ENCODE data around the gene CYP26A1.

DNA sequence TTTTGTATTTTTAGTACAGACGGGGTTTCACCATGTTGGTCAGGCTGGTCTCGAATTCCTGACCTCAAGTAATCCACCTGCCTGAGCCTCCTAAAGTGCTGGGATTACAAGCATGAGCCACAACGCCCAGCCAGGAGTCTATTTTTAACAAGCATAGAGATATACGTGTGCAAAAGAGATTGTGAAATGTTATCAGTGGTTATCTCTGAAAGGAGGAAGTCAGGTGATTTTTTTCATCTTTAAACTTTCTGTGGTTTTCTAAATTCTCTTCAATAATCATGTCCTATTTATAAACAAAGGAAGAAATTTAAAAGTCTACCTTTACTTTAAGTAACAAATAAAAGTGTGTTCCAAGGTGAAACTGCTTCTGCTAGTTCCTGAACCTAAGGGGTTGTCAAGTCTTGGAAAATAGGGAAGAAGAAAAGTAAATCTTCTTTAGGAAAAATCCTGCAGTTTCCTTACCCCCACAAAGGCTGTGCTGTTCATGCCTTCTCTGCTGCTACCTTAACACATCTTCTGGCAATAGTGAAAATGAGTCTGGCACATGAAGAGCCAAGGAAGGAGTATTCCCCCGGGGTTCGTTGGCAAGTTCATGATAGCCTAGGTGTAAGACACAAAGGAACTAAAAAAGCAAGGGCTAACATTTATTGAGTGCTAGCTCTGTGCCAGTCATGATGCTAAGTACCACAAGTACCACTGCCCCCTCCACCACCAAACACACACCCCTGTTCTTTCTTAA lies 51.1 kb downstream of the CYP26A1 start:
- TF ChIP-seq, protein P1, sequence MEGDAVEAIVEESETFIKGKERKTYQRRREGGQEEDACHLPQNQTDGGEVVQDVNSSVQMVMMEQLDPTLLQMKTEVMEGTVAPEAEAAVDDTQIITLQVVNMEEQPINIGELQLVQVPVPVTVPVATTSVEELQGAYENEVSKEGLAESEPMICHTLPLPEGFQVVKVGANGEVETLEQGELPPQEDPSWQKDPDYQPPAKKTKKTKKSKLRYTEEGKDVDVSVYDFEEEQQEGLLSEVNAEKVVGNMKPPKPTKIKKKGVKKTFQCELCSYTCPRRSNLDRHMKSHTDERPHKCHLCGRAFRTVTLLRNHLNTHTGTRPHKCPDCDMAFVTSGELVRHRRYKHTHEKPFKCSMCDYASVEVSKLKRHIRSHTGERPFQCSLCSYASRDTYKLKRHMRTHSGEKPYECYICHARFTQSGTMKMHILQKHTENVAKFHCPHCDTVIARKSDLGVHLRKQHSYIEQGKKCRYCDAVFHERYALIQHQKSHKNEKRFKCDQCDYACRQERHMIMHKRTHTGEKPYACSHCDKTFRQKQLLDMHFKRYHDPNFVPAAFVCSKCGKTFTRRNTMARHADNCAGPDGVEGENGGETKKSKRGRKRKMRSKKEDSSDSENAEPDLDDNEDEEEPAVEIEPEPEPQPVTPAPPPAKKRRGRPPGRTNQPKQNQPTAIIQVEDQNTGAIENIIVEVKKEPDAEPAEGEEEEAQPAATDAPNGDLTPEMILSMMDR (IDR thresholded peaks at IDR 0.05; ENCODE audit: borderline replicate concordance, extremely low read depth, low read length, poor library complexity, severe bottlenecking): no peak
- no peak for TF ChIP-seq EZH2 (IDR thresholded peaks at IDR 0.05; ENCODE audit: borderline replicate concordance, low read depth, low read length, severe bottlenecking)
